Endothelial cell of umbilical vein (primary cell): ENCODE data around the gene LPCAT3.

Experiments
- CTCF ChIP-seq, 2 donors: IDR thresholded peaks; 1 replicate in 1 of 2; 2 replicates in 1 of 2; pipeline ENCODE4 v1.5.1; 2011; ENCODE audit warnings: low read length in 2 of 2, mild to moderate bottlenecking in 2 of 2, moderate library complexity in 2 of 2, control low read depth in 1 of 2, inconsistent platforms in 1 of 2, low read depth in 1 of 2; ENCODE audit not compliant: insufficient read depth in 1 of 2; ENCODE audit errors: extremely low read depth in 1 of 2
- EZH2 ChIP-seq: IDR thresholded peaks from 2 replicates; pipeline ENCODE4 v1.6.1; 2012; ENCODE audit warnings: borderline replicate concordance, low read depth, mild to moderate bottlenecking, moderate library complexity, low read length, inconsistent platforms; ENCODE audit not compliant: severe bottlenecking
- GATA2 ChIP-seq: IDR thresholded peaks from 2 replicates; pipeline ENCODE4 v1.7.0; 2011; ENCODE audit warnings: low read depth, mild to moderate bottlenecking, moderate library complexity, mixed read lengths, low read length; ENCODE audit not compliant: insufficient read length, insufficient read depth
- MAX ChIP-seq: IDR thresholded peaks from 2 replicates; pipeline ENCODE4 v1.6.1; 2011; ENCODE audit not compliant: insufficient read depth, insufficient read length
- POLR2A ChIP-seq: IDR thresholded peaks from 2 replicates; pipeline ENCODE4 v1.6.1; 2012; ENCODE audit warnings: low read depth, mild to moderate bottlenecking, control low read depth, low read length

- TF ChIP-seq POLR2A: no peak
- TF ChIP-seq CTCF (IDR thresholded peaks at IDR 0.05; ENCODE audit: extremely low read depth in 1 of 2, insufficient read depth in 1 of 2, low read depth in 1 of 2, low read length in 2 of 2): no peak
- TF ChIP-seq EZH2: no peak
- TF ChIP-seq MAX: no peak
- no peak for TF ChIP-seq GATA2
Measured at GRCh38 chr12:6932766-6933165, 85.5 kb downstream of the LPCAT3 start.
